ENCODE results near the gene SHANK3.

GRCh38 chr22:50708996-50709395 lies 36.4 kb downstream of the SHANK3 start:
- TF ChIP-seq EZH2phosphoT487 (IDR thresholded peaks at IDR 0.05; ENCODE audit: insufficient read depth, low read depth) (no peak), EZH2 (IDR thresholded peaks at IDR 0.05; ENCODE audit: insufficient read depth, poor library complexity, severe bottlenecking) (no peak)

Measured in GM23248 (cell line).